Psoas muscle (tissue), 8 donors: ENCODE measurements around the gene PAQR9. TPM values are rescaled to one million over a fixed set of nuclear protein-coding genes. Genes with fewer than 3 reads are reported as not detected.

Experiments
- ATAC-seq, 4 donors: fragments of 200-7000 bp; cut with Tn5 transposase; one replicate each; pipeline ENCODE4 v1.9.1; 2020; ENCODE audit warnings: moderate library complexity in 3 of 4, mild to moderate bottlenecking in 2 of 4
- DNase-seq, 2 donors: peaks; one replicate each; pipeline ENCODE4 v3.0.0-alpha.2; 2020
- H3K27ac ChIP-seq: fragments of 200-600 bp; one replicate; pipeline ENCODE4 v1.8.0; 2022
- H3K27me3 ChIP-seq, 3 donors: fragments of 200-600 bp in 1 of 3; one replicate each; pipeline versions ENCODE4 v1.6.1 to v1.8.0; 2013 to 2022; ENCODE audit warnings: low read length in 2 of 3, mild to moderate bottlenecking in 2 of 3, moderate library complexity in 1 of 3; ENCODE audit not compliant: insufficient read depth in 3 of 3
- H3K36me3 ChIP-seq, 2 donors: fragments of 200-600 bp in 1 of 2; one replicate each; pipeline versions ENCODE4 v1.6.1 to v1.8.0; 2013 to 2022; ENCODE audit warnings: low read depth in 1 of 2, mild to moderate bottlenecking in 1 of 2, moderate library complexity in 1 of 2; ENCODE audit not compliant: insufficient read depth in 1 of 2
- H3K4me1 ChIP-seq: fragments of 200-600 bp; one replicate; pipeline ENCODE4 v1.8.0; 2022
- H3K4me3 ChIP-seq: fragments of 200-600 bp; one replicate; pipeline ENCODE4 v1.8.0; 2022; ENCODE audit warnings: mild to moderate bottlenecking
- H3K9me3 ChIP-seq: fragments of 200-600 bp; one replicate; pipeline ENCODE4 v1.8.0; 2022
- WGBS, 3 donors: extraction: QIAGEN DNeasy Blood & Tissue Kit; methylation state at CpG; one replicate each; pipeline versions ENCODE4 v1.1.6 to v1.1.7; 2013; 5-methylcytosine and 5-hydroxymethylcytosine counted together
- intact Hi-C, 2 donors: fragments of 100-400 bp; cut with DNase I; formaldehyde crosslinking; loops; one replicate each; pipeline versions ENCODE4 v1.11.0 to v1.14.2; 2022
- polyA plus RNA-seq, 3 donors: library from polyadenylated mRNA; stranded (reverse); fragments of 200-250 nt; gene quantifications; one replicate each; pipeline ENCODE4 v1.2.3, GENCODE V29; 2013
- total RNA-seq, 4 donors: library from RNA; stranded (reverse); fragmentation: NEBNext Ultra II Directional in 2 of 4; extraction: Animal tissue kit (Norgen Biotek cat#: 25700) in 2 of 4; gene quantifications; one replicate each; pipeline versions ENCODE4 v1.2.1 to v1.2.4, GENCODE V29; 2021 to 2023
- TF ChIP-seq, protein P1 (sequence below): fragments of 200-600 bp; IDR thresholded peaks from one replicate; pipeline ENCODE4 v1.8.0; 2022; ENCODE audit warnings: antibody characterized with exemption
- donor health status: healthy with polysubstance abuse.
- donor health status: DM: no; HTN: no; CAD: no; lungs with moderate emphysema.
- donor health status: Bipolar disorder and iron deficiency.
- donor health status: healthy.
- donor health status: DM: yes; HTN: yes; CAD: no.
- donor health status: DM: no; HTN: no; CAD: no.
- donor health status: DM: no; HTN: no; CAD: no.
- donor health status: DM: yes; HTN: yes; CAD: no.

PAQR9 gene
- total and polyA plus RNA-seq, 7 donors, result 0.53 to 5.8 (median 2.2) TPM

DNA sequence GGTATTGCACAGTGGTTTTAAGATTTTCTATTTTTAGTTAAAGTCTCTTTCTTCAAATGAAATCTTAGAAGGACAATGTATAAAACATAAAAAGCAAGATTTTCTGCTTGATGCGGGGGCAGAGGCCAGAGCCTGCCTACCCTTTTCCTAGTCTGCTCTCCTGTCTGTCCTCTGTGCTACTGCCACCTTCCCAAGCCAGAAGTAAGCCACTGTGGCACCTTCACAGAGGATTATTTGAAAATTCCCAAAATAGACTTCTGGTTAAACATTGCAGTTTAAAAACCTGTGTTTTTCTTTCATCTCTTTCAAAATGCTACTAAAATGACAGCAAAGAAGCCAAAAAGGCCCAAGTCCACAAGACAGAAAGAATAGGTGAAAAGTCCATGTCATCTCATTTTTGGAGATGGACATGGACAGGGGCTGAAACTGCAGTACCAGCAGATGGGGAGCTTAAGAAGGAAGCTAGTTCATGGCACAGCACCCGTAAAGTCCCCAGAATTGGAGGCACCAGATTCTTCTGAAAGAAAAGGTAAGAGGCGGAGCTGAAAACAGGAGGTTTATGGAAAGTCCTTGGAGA, 37.0 kb downstream of the PAQR9 start:
- intact Hi-C loops, result no loop called here
- no peak overlapping the region for H3K27ac ChIP-seq
- H3K36me3 ChIP-seq, result no peaks in the 10 kb centered on the region
- no peak for DNase-seq
- H3K4me1 ChIP-seq, result no peaks in the 10 kb centered on the region
- WGBS, 3 donors, result 87 to 94% (median 90%) methylated on average over 3 of the region's 3 CpGs
- no peaks in the 10 kb centered on the region for H3K9me3 ChIP-seq
- H3K27me3 ChIP-seq, result peaks cover 0 to 4% (median 0%) of the 10 kb centered on the region in 3 donors
- no peak overlapping the region for H3K4me3 ChIP-seq
- no peak for ATAC-seq
- TF ChIP-seq, protein P1, sequence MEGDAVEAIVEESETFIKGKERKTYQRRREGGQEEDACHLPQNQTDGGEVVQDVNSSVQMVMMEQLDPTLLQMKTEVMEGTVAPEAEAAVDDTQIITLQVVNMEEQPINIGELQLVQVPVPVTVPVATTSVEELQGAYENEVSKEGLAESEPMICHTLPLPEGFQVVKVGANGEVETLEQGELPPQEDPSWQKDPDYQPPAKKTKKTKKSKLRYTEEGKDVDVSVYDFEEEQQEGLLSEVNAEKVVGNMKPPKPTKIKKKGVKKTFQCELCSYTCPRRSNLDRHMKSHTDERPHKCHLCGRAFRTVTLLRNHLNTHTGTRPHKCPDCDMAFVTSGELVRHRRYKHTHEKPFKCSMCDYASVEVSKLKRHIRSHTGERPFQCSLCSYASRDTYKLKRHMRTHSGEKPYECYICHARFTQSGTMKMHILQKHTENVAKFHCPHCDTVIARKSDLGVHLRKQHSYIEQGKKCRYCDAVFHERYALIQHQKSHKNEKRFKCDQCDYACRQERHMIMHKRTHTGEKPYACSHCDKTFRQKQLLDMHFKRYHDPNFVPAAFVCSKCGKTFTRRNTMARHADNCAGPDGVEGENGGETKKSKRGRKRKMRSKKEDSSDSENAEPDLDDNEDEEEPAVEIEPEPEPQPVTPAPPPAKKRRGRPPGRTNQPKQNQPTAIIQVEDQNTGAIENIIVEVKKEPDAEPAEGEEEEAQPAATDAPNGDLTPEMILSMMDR, result no peak

DNA sequence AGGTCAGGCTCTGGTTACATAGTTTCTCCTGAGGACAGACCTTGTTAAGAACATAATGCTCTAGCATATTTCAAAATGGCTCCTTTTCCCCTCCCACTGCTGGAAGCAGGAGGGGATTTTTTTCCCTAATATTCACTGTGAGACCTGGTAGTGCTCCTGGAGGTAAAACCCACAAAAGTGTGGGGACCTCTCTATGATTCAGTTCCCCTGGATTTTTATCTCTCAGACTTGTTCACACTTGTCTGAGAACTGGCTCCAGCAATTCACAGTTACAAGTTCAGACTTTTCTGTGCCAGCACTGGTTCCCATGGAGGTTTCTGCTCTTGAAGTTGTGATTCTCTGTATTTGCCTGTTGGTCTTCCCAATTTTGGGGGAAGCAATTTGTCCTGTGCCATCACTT, 38.3 kb downstream of the PAQR9 start:
- intact Hi-C loops, result no loop called here
- TF ChIP-seq, protein P1, result no peak
- Histone ChIP-seq H3K36me3 (no peaks in the 10 kb centered on the region), H3K9me3 (no peaks in the 10 kb centered on the region), H3K4me3 (no peak overlapping the region), H3K27me3 (peaks cover 0 to 4% (median 0%) of the 10 kb centered on the region in 3 donors), H3K4me1 (no peaks in the 10 kb centered on the region), H3K27ac (no peak overlapping the region)
- ATAC-seq (no peak), DNase-seq (no peak)

DNA sequence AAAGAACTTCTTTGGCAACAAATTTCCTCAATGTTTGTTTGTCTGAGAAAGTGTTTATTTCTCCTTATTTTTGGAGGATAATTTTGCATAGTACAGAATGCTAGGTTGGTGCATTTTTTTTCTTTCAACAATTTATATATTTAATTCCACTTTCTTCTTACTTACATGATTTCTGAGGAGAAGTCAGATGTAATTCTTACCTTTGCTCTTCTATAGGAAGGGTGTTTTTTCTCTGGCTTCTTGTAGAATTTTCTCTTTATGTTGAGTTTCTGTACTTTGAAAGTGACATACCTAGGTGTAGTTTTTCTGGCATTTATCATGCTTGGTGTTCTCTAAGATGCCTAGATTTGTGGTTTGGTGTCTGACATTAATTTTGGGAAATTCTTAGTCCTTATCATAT, 39.8 kb downstream of the PAQR9 start:
- Histone ChIP-seq H3K27ac (no peak overlapping the region), H3K4me1 (no peaks in the 10 kb centered on the region), H3K4me3 (no peak overlapping the region), H3K27me3 (peaks cover 0 to 4% (median 0%) of the 10 kb centered on the region in 3 donors), H3K36me3 (no peaks in the 10 kb centered on the region), H3K9me3 (no peaks in the 10 kb centered on the region)
- DNase-seq (no peak), ATAC-seq (no peak)
- TF ChIP-seq, protein P1, result no peak
- intact Hi-C loops, result no loop called here

DNA sequence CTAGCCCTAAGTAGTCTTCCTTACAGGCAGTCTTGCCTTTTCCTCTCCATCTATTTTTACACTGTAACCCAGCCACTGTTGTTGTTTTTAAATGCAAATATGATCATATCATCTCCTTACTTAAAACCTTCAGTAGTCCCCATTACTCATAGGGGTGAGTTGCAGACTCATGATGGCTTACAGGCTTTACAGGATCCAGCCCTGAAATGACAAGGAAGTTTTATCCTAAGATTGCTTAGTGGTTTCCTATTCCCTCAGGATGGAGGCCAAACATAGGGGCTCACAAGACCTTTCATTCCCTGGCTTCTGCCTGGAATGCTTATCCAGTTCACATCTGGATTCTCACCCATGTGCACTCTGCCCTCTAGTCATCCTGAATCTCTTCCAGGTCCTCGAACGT, 46.9 kb downstream of the PAQR9 start:
- WGBS, 3 donors, result 56 to 61% (median 60%) methylated on average over 2 of the region's 2 CpGs
- ATAC-seq, result no peak
- Histone ChIP-seq H3K27ac (no peak overlapping the region), H3K36me3 (no peaks in the 10 kb centered on the region), H3K4me1 (no peaks in the 10 kb centered on the region), H3K27me3 (peaks cover 0 to 3% (median 0%) of the 10 kb centered on the region in 3 donors), H3K9me3 (no peaks in the 10 kb centered on the region), H3K4me3 (no peak overlapping the region)
- TF ChIP-seq, protein P1, result no peak
- DNase-seq, result no peak
- intact Hi-C loops, result no loop called here

DNA sequence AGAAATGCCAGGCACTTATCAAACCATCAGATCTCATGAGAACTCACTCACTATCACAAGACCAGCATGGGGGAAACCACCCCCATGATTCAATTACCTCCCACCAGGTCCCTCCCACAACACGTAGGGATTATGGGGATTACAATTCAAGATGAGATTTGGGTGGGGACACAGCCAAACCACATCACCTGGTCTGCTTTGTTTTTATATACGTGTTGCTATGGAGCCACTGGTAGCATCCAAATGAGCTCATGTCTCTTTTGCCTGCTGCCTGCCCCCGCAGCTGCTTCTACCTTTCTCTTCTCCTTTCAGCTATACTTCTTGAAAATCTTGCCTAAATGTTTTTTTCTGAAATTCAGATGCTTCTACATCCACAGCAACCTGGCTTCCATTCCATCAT, 47.8 kb downstream of the PAQR9 start:
- H3K27ac ChIP-seq, result no peak overlapping the region
- TF ChIP-seq, protein P1, result no peak
- H3K9me3 ChIP-seq, result no peaks in the 10 kb centered on the region
- peaks cover 0 to 3% (median 0%) of the 10 kb centered on the region in 3 donors for H3K27me3 ChIP-seq
- no peaks in the 10 kb centered on the region for H3K36me3 ChIP-seq
- H3K4me1 ChIP-seq, result no peaks in the 10 kb centered on the region
- WGBS, 3 donors, result 76 to 86% (median 81%) methylated on average over 3 of the region's 3 CpGs
- H3K4me3 ChIP-seq, result no peak overlapping the region
- no peak for ATAC-seq
- intact Hi-C loops, result no loop called here
- no peak for DNase-seq
